Fibroblast of pulmonary artery (primary cell): ENCODE data around the gene KIF18A.

ENCODE experiments used
- DNase-seq: peaks from one replicate; pipeline ENCODE4 v3.0.0-alpha.2; 2010; ENCODE audit warnings: low read depth
- H3K4me3 ChIP-seq: replicated peaks from 2 replicates; pipeline ENCODE4 v1.5.1; 2011; ENCODE audit warnings: low read depth, mild to moderate bottlenecking, control low read depth, low read length, moderate library complexity
- CTCF ChIP-seq: IDR thresholded peaks from 2 replicates; pipeline ENCODE4 v1.5.1; 2011; ENCODE audit warnings: mild to moderate bottlenecking, control low read depth, low read length, inconsistent platforms; ENCODE audit errors: missing control alignments

KIF18A gene

GRCh38 chr11:27972522-27973170 lies 135.3 kb downstream of the KIF18A start:
- H3K4me3 ChIP-seq, result no peak overlapping the region
- peak; percentile 14 for DNase-seq
- no peak for TF ChIP-seq CTCF

GRCh38 chr11:27971171-27971570 lies 136.8 kb downstream of the KIF18A start:
- no peak for DNase-seq
- TF ChIP-seq CTCF, result no peak

More at GRCh38 chr11:27971171-27971570, 136.8 kb downstream of the KIF18A start:
- no peak overlapping the region for H3K4me3 ChIP-seq
